ENCODE results near the gene AIRE. TPM values are rescaled to one million over a fixed set of nuclear protein-coding genes. Genes with fewer than 3 reads are reported as not detected.

The AIRE gene
- total RNA-seq, 1 donor from 2014 or later, result not detected

DNA sequence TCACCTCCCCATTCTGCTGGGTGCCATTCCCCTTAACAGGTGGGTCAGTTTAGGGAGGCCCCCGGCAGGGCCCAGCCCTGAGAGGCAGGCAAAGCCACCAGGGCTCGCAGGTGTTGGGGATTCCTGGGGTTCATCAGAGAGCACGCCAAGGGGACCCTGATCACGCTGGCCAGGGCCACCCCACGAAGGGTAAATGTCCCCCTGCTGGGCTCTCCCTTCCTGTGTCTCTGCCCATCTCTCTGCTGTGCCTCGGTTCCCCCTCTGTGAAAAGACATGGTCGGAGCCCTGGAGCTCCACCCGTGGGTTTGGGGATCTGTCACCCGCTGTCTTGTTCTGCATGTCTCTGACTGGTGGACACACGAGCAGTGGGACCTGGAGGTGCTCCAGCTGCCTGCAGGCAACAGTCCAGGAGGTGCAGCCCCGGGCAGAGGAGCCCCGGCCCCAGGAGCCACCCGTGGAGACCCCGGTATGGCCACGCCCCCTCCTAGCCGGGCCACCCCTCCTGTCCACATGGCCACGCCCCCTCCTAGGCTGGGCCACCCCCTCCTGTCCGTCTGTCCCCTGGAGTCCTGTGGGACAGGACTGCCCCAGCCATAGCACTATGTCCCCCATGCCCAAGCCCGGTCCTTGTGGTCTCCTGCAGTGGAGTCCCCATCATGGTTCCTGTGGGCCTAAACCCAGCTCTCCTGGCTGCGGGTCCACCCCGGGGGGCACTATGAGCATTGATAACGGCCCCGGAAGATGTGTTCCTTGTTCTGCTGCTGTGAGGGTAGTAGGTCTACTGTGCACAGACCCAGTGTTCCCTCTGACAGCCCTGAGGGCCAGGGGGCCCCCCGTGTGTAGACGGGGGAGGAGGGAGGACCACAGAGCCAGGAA is 6.5 kb downstream of the AIRE start:
- Histone ChIP-seq H3K4me3 (no peak overlapping the region), H3K4me1 (no peaks in the 10 kb centered on the region), H3K27me3 (peaks cover 6% of the 10 kb centered on the region), H2AFZ (replicated peaks) (no peak overlapping the region), H3K9ac (no peak overlapping the region), H3K36me3 (no peaks in the 10 kb centered on the region), H3K27ac (no peak overlapping the region), H3K9me3 (ENCODE audit: low read depth) (no peaks in the 10 kb centered on the region), H3K79me2 (ENCODE audit: low read depth) (no peaks in the 10 kb centered on the region), H4K20me1 (ENCODE audit: low read depth) (no peaks in the 10 kb centered on the region), H3F3A (ENCODE audit: low read depth) (no peaks in the 10 kb centered on the region), H3K4me2 (no peak overlapping the region)
- Mint-ChIP-seq H3K4me1 (no peaks in the 10 kb centered on the region), H3K36me3 (no peaks in the 10 kb centered on the region), H3K27me3 (ENCODE audit: insufficient read depth, low read depth) (peaks cover 3% of the 10 kb centered on the region), H3K4me3 (no peak overlapping the region), H3K27ac (no peak overlapping the region), H3K9me3 (no peaks in the 10 kb centered on the region)
- TF ChIP-seq EZH2phosphoT487 (IDR thresholded peaks at IDR 0.05), result no peak
- TF ChIP-seq, protein P1, sequence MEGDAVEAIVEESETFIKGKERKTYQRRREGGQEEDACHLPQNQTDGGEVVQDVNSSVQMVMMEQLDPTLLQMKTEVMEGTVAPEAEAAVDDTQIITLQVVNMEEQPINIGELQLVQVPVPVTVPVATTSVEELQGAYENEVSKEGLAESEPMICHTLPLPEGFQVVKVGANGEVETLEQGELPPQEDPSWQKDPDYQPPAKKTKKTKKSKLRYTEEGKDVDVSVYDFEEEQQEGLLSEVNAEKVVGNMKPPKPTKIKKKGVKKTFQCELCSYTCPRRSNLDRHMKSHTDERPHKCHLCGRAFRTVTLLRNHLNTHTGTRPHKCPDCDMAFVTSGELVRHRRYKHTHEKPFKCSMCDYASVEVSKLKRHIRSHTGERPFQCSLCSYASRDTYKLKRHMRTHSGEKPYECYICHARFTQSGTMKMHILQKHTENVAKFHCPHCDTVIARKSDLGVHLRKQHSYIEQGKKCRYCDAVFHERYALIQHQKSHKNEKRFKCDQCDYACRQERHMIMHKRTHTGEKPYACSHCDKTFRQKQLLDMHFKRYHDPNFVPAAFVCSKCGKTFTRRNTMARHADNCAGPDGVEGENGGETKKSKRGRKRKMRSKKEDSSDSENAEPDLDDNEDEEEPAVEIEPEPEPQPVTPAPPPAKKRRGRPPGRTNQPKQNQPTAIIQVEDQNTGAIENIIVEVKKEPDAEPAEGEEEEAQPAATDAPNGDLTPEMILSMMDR (IDR thresholded peaks at IDR 0.05), result no peak
- TF ChIP-seq EZH2 (IDR thresholded peaks at IDR 0.05), result no peak
- peak; percentile 30 for DNase-seq (ENCODE audit: low spot score)

- Histone ChIP-seq H3K4me3 (no peak overlapping the region), H3K27me3 (peaks cover 3% of the 10 kb centered on the region), H3K4me1 (no peaks in the 10 kb centered on the region), H3K4me2 (no peak overlapping the region), H3F3A (ENCODE audit: low read depth) (no peaks in the 10 kb centered on the region), H4K20me1 (ENCODE audit: low read depth) (no peaks in the 10 kb centered on the region), H3K9ac (no peak overlapping the region), H3K27ac (no peak overlapping the region), H3K36me3 (no peaks in the 10 kb centered on the region), H3K79me2 (ENCODE audit: low read depth) (no peaks in the 10 kb centered on the region), H2AFZ (replicated peaks) (no peak overlapping the region), H3K9me3 (ENCODE audit: low read depth) (no peaks in the 10 kb centered on the region)
- Mint-ChIP-seq H3K9me3 (no peaks in the 10 kb centered on the region), H3K4me1 (no peaks in the 10 kb centered on the region), H3K27ac (no peak overlapping the region), H3K27me3 (ENCODE audit: insufficient read depth, low read depth) (peaks cover 3% of the 10 kb centered on the region), H3K4me3 (no peak overlapping the region), H3K36me3 (no peaks in the 10 kb centered on the region)
- no peak for DNase-seq (ENCODE audit: low spot score)
- TF ChIP-seq, protein P1 (IDR thresholded peaks at IDR 0.05), result no peak
- no peak for TF ChIP-seq EZH2phosphoT487 (IDR thresholded peaks at IDR 0.05)
- TF ChIP-seq EZH2 (IDR thresholded peaks at IDR 0.05), result no peak
These were observed 7.1 kb downstream of the AIRE start for GRCh38 chr21:44292812-44293195.

GRCh38 chr21:44293551-44294231 is 8.0 kb downstream of the AIRE start:
- TF ChIP-seq EZH2phosphoT487 (IDR thresholded peaks at IDR 0.05), result no peak
- H3K4me1 Mint-ChIP-seq, result no peaks in the 10 kb centered on the region
- H3K27me3 Mint-ChIP-seq (ENCODE audit: insufficient read depth, low read depth), result peaks cover 3% of the 10 kb centered on the region
- H3K27ac ChIP-seq, result no peak overlapping the region
- H3K36me3 Mint-ChIP-seq, result no peaks in the 10 kb centered on the region
- H3K9ac ChIP-seq, result no peak overlapping the region
- no peaks in the 10 kb centered on the region for H3K9me3 ChIP-seq (ENCODE audit: low read depth)
- H2AFZ ChIP-seq (replicated peaks), result no peak overlapping the region
- no peaks in the 10 kb centered on the region for H3K36me3 ChIP-seq
- H3K4me3 ChIP-seq, result no peak overlapping the region
- no peak for DNase-seq (ENCODE audit: low spot score)
- no peaks in the 10 kb centered on the region for H3K9me3 Mint-ChIP-seq
- H3K4me3 Mint-ChIP-seq, result no peak overlapping the region
- H3K27ac Mint-ChIP-seq, result no peak overlapping the region
- no peaks in the 10 kb centered on the region for H4K20me1 ChIP-seq (ENCODE audit: low read depth)
- no peak overlapping the region for H3K4me2 ChIP-seq
- no peaks in the 10 kb centered on the region for H3F3A ChIP-seq (ENCODE audit: low read depth)
- H3K4me1 ChIP-seq, result no peaks in the 10 kb centered on the region
- H3K79me2 ChIP-seq (ENCODE audit: low read depth), result no peaks in the 10 kb centered on the region
- peaks cover 12% of the 10 kb centered on the region for H3K27me3 ChIP-seq
